HepG2 (cell line): ENCODE data around the gene CTDSP1. TPM values are rescaled to one million over a fixed set of nuclear protein-coding genes. Genes with fewer than 3 reads are reported as not detected.
A peak's percentile ranks its signal among the peaks of the same experiment; 100 is the strongest.

ENCODE experiments used
- E2F2 ChIP-seq: sonication (generic); formaldehyde crosslinking; IDR thresholded peaks from 2 replicates; pipeline ENCODE4 v1.4.0; 2020; ENCODE audit warnings: missing genetic modification reagents, borderline replicate concordance
- FOSL1 ChIP-seq: sonication (generic); formaldehyde crosslinking; IDR thresholded peaks from 2 replicates; pipeline ENCODE4 v1.9.0; 2021; ENCODE audit warnings: missing genetic modification reagents, borderline replicate concordance
- GFI1 ChIP-seq: sonication (generic); formaldehyde crosslinking; IDR thresholded peaks from 2 replicates; pipeline ENCODE4 v1.5.0; 2020; ENCODE audit warnings: missing genetic modification reagents, mild to moderate bottlenecking, borderline replicate concordance
- IRX3 ChIP-seq: sonication (generic); formaldehyde crosslinking; IDR thresholded peaks from 2 replicates; pipeline ENCODE4 v1.8.1; 2023; ENCODE audit warnings: mild to moderate bottlenecking, low read depth, missing genetic modification reagents, borderline replicate concordance
- LCORL ChIP-seq, 2 experiments: fragments of 450-650 bp in 1 of 2; sonication (generic) in 1 of 2; formaldehyde crosslinking in 1 of 2; IDR thresholded peaks; 2 replicates each; pipeline versions ENCODE4 v1.5.0 to v1.6.1; 2017 to 2020; ENCODE audit warnings: antibody characterized with exemption in 1 of 2, missing genetic modification reagents in 1 of 2
- PHF5A ChIP-seq: IDR thresholded peaks from one replicate; pipeline ENCODE4 v1.6.1; 2018; ENCODE audit warnings: low read depth, missing genetic modification reagents; ENCODE audit not compliant: unreplicated experiment
- POGZ ChIP-seq: sonication (generic); formaldehyde crosslinking; IDR thresholded peaks from 2 replicates; pipeline ENCODE4 v1.4.0; 2020; ENCODE audit warnings: mild to moderate bottlenecking, missing genetic modification reagents
- PPARG ChIP-seq: conservative IDR thresholded peaks from 2 replicates; pipeline ENCODE4 v1.6.1; 2016; ENCODE audit warnings: missing biosample characterization, missing genetic modification reagents
- PTBP1 ChIP-seq: fragments of 200-400 bp; formaldehyde crosslinking; IDR thresholded peaks from 2 replicates; pipeline ENCODE4 v1.6.1; 2018; ENCODE audit warnings: low read length, low read depth; ENCODE audit not compliant: poor library complexity, severe bottlenecking
- SP4 ChIP-seq: sonication (generic); formaldehyde crosslinking; IDR thresholded peaks from 2 replicates; pipeline ENCODE4 v1.8.1; 2023; ENCODE audit warnings: mild to moderate bottlenecking, missing genetic modification reagents
- TCF7 ChIP-seq: sonication (generic); IDR thresholded peaks from 2 replicates; pipeline ENCODE4 v1.6.1; 2016; ENCODE audit warnings: antibody characterized with exemption, low read depth
- TFAP4 ChIP-seq: sonication (generic); IDR thresholded peaks from 2 replicates; pipeline ENCODE4 v1.6.1; 2016; ENCODE audit warnings: low read depth, borderline replicate concordance
- ZMAT5 ChIP-seq: sonication (generic); formaldehyde crosslinking; IDR thresholded peaks from 2 replicates; pipeline ENCODE4 v1.5.0; 2020; ENCODE audit warnings: mild to moderate bottlenecking, low read depth, missing genetic modification reagents, borderline replicate concordance
- ZNF24 ChIP-seq: fragments of 450-650 bp; IDR thresholded peaks from 2 replicates; pipeline ENCODE4 v1.6.1; 2017; ENCODE audit warnings: antibody characterized with exemption, mild to moderate bottlenecking
- ZNF557 ChIP-seq: sonication (generic); formaldehyde crosslinking; IDR thresholded peaks from 2 replicates; pipeline ENCODE4 v1.4.0; 2020; ENCODE audit warnings: missing genetic modification reagents
- ZNF609 ChIP-seq: sonication (generic); formaldehyde crosslinking; IDR thresholded peaks from 2 replicates; pipeline ENCODE4 v1.4.0; 2020; ENCODE audit warnings: mild to moderate bottlenecking, missing genetic modification reagents, borderline replicate concordance
- ZNF766 ChIP-seq: sonication (generic); formaldehyde crosslinking; IDR thresholded peaks from 2 replicates; pipeline ENCODE4 v1.5.0; 2020; ENCODE audit warnings: missing genetic modification reagents, borderline replicate concordance
- ZNF772 ChIP-seq: sonication (generic); formaldehyde crosslinking; IDR thresholded peaks from 2 replicates; pipeline ENCODE4 v1.5.0; 2020; ENCODE audit warnings: mild to moderate bottlenecking, missing genetic modification reagents
- ZNF790 ChIP-seq: sonication (generic); formaldehyde crosslinking; IDR thresholded peaks from 2 replicates; pipeline ENCODE4 v1.8.0; 2022; ENCODE audit warnings: missing genetic modification reagents, mild to moderate bottlenecking, borderline replicate concordance
- ZNF816 ChIP-seq: sonication (generic); formaldehyde crosslinking; IDR thresholded peaks from 2 replicates; pipeline ENCODE4 v1.8.0; 2022; ENCODE audit warnings: missing genetic modification reagents, mild to moderate bottlenecking, borderline replicate concordance
- ZSCAN29 ChIP-seq: sonication (generic); formaldehyde crosslinking; conservative IDR thresholded peaks from 2 replicates; pipeline ENCODE4 v1.4.0; 2020; ENCODE audit warnings: mild to moderate bottlenecking, missing genetic modification reagents
- polyA plus RNA-seq, 8 experiments: library from polyadenylated mRNA; depleted of rRNA in 3 of 8; stranded (reverse) in 7 of 8; unstranded in 1 of 8; fragments of >200 nt; fragmentation: Illumina TruSeq in 4 of 8; extraction: Trizol in 4 of 8; gene quantifications; 2 replicates each; pipeline versions ENCODE4 v1.2.1 to v1.2.3, GENCODE V29; 2011 to 2016; ENCODE audit warnings: low read depth in 4 of 8, missing spikeins in 1 of 8, mixed read lengths in 1 of 8; ENCODE audit not compliant: insufficient read depth in 1 of 8
- total RNA-seq, 5 experiments: library from RNA; depleted of rRNA; stranded (reverse); fragments of >200 nt; fragmentation: Illumina TruSeq; extraction: Trizol; gene quantifications; 2 replicates each; pipeline ENCODE4 v1.2.3, GENCODE V29; 2016; ENCODE audit warnings: low read depth in 1 of 5

Gene CTDSP1
- total and polyA plus RNA-seq, 2 of the 13 experiments (the other 11 are each of a cell fraction or from before 2014, with no cell fraction given), result 91.0 to 268 TPM

GRCh38 chr2:218444692-218445357 is 45.2 kb downstream of the CTDSP1 start (continued):
- TF ChIP-seq IRX3 (CRISPR knock-in tag), result peak; percentile 88; the same call in 1 of the 2 replicates
- TF ChIP-seq SP4 (CRISPR knock-in tag), result peak; percentile 82; the same call in 1 of the 2 replicates
- TF ChIP-seq ZNF766 (CRISPR knock-in tag), result 0 out of 2 replicates have a peak, but pooled peaks have one; percentile 45
- TF ChIP-seq PPARG (CRISPR knock-in tag), result peak; percentile 89
- TF ChIP-seq ZNF790 (CRISPR knock-in tag), result no peak
- TF ChIP-seq ZSCAN29, result peak; percentile 92
- no peak for TF ChIP-seq ZNF24
- 0 out of 2 replicates have a peak, but pooled peaks have one; percentile 40 for TF ChIP-seq TCF7
- TF ChIP-seq PTBP1, result no peak
- peak; percentile 97 for TF ChIP-seq PHF5A (CRISPR knock-in tag)
- TF ChIP-seq ZMAT5, result no peak
- TF ChIP-seq LCORL (IDR thresholded peaks at IDR 0.05), result no peak
- peak; percentile 98 for TF ChIP-seq LCORL (CRISPR knock-in tag; IDR thresholded peaks at IDR 0.05)
- TF ChIP-seq TFAP4, result peak; percentile 100
- no peak for TF ChIP-seq ZNF557 (CRISPR knock-in tag)
- no peak; the same call in 1 of the 2 replicates for TF ChIP-seq FOSL1 (CRISPR knock-in tag)
- TF ChIP-seq E2F2, result no peak
- peak; percentile 98; the same call in 1 of the 2 replicates for TF ChIP-seq ZNF772 (CRISPR knock-in tag)
- TF ChIP-seq ZNF609 (CRISPR knock-in tag), result peak; percentile 95
- TF ChIP-seq GFI1 (CRISPR knock-in tag), result peak; percentile 91
- TF ChIP-seq POGZ (CRISPR knock-in tag), result peak; percentile 92
- peak; percentile 50; the same call in 1 of the 2 replicates for TF ChIP-seq ZNF816 (CRISPR knock-in tag)
